NCI-H1417 treated with DMSO at 0.1 percent for 48 hours (cell line): ENCODE measurements around the gene ICA1L.

Experiments used
- DNase-seq: peaks from one replicate; lab custom pipeline; 2025; lab: John Stamatoyannopoulos, UW

The ICA1L gene

DNA sequence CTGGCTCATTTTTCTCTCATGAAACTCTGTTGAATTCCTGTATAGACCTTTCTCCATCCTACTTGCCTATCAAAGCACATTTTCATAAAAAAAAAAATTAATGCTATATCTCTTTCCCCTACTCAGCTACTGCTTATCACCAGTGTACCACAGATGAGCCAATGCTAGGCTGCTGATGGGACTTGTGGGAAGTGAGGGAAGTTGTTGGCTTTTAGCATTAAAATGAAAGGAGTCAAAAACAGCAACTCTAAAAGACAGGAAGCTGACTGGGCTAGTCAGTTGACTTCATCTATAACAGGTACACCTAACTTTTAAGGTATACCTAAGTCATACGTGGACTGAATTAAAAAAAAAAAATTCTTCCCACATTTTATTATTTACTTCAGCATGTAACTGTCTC lies 134.7 kb downstream of the ICA1L start:
- DNase-seq = no peak

- DNase-seq = no peak
Observed at GRCh38 chr2:202726070-202726469, 145.5 kb downstream of the ICA1L start.

GRCh38 chr2:202723746-202724145 lies 147.8 kb downstream of the ICA1L start:
- no peak for DNase-seq
